B cell (primary cell): ENCODE data around the gene SIGLEC7. TPM values are rescaled to one million over a fixed set of nuclear protein-coding genes. Genes with fewer than 3 reads are reported as not detected.
A peak's percentile ranks its signal among the peaks of the same experiment; 100 is the strongest.

Experiments used
- ATAC-seq: fragments of 200-7000 bp; cut with Tn5 transposase; one replicate; pipeline ENCODE4 v1.10.0; 2021; ENCODE audit warnings: low read depth, mild to moderate bottlenecking, moderate number of reproducible peaks, moderate library complexity
- CTCF ChIA-PET: fragments of 350-600 bp; sonication (Branson Sonifier 250); formaldehyde crosslinking; loops from one replicate; lab custom pipeline; 2021; ENCODE audit warnings: antibody characterized with exemption, inconsistent platforms; lab: Charles Lee
- POLR2A ChIA-PET: fragments of 350-600 bp; sonication (Branson Sonifier 250); formaldehyde crosslinking; loops from one replicate; lab custom pipeline; 2021; ENCODE audit warnings: antibody characterized with exemption; lab: Charles Lee
- DNase-seq: peaks from one replicate; pipeline ENCODE4 v3.0.0; 2013
- H2AFZ ChIP-seq: 2 replicates; pipeline ENCODE4 v1.6.1; 2012; ENCODE audit warnings: mild to moderate bottlenecking, low read depth, low read length; ENCODE audit not compliant: insufficient read depth, poor library complexity, severe bottlenecking
- H3K27ac ChIP-seq, 2 donors: 1 replicate in 1 of 2; 2 replicates in 1 of 2; pipeline ENCODE4 v1.5.1; 2012 to 2013; ENCODE audit warnings: low read length in 2 of 2, mild to moderate bottlenecking in 2 of 2, moderate library complexity in 1 of 2
- H3K27me3 ChIP-seq, 4 experiments: fragments of 200-600 bp in 1 of 4; sonication (generic) in 1 of 4; replicated peaks in 1 of 4; 1 replicate in 2 of 4; 2 replicates in 2 of 4; pipeline versions ENCODE4 v1.6.1 to v1.7.0; 2013 to 2016; ENCODE audit warnings: low read length in 3 of 4, mild to moderate bottlenecking in 2 of 4, mixed read lengths in 1 of 4, moderate library complexity in 1 of 4; ENCODE audit not compliant: insufficient read depth in 4 of 4, control insufficient read depth in 3 of 4; ENCODE audit errors: control extremely low read depth in 1 of 4
- H3K36me3 ChIP-seq, 2 experiments: replicated peaks in 1 of 2; 1 replicate in 1 of 2; 2 replicates in 1 of 2; pipeline versions ENCODE4 v1.6.1 to v1.7.1; 2013; ENCODE audit warnings: low read length in 1 of 2; ENCODE audit not compliant: insufficient read depth in 2 of 2, control insufficient read depth in 1 of 2; ENCODE audit errors: control extremely low read depth in 1 of 2, extremely low read depth in 1 of 2
- H3K4me1 ChIP-seq, 2 donors: fragments of 200-600 bp in 1 of 2; sonication (generic) in 1 of 2; 1 replicate in 1 of 2; 2 replicates in 1 of 2; pipeline versions ENCODE4 v1.5.1 to v1.6.1; 2013 to 2017; ENCODE audit warnings: low read length in 2 of 2; ENCODE audit not compliant: control insufficient read depth in 2 of 2, insufficient read depth in 2 of 2
- H3K4me2 ChIP-seq: replicated peaks from 2 replicates; pipeline ENCODE3; 2012; ENCODE audit warnings: mild to moderate bottlenecking, low read depth, low read length; ENCODE audit not compliant: poor library complexity, severe bottlenecking
- H3K4me3 ChIP-seq, 5 experiments: fragments of 200-600 bp in 1 of 5; sonication (generic) in 1 of 5; 1 replicate in 3 of 5; 2 replicates in 2 of 5; pipeline versions ENCODE4 v1.5.1 to v1.7.0; 2011 to 2016; ENCODE audit warnings: low read length in 4 of 5, mild to moderate bottlenecking in 4 of 5, low read depth in 2 of 5, control low read depth in 1 of 5, moderate library complexity in 1 of 5; ENCODE audit not compliant: insufficient read depth in 1 of 5; ENCODE audit errors: control extremely low read depth in 1 of 5, extremely low read depth in 1 of 5
- H3K79me2 ChIP-seq: fragments of 200-600 bp; sonication (generic); one replicate; pipeline ENCODE4 v1.6.0; 2016; ENCODE audit warnings: low read length; ENCODE audit not compliant: control insufficient read depth, insufficient read depth
- H3K9ac ChIP-seq: fragments of 200-600 bp; sonication (generic); 2 replicates; pipeline ENCODE4 v1.6.1; 2017; ENCODE audit warnings: mild to moderate bottlenecking, low read length, moderate library complexity
- H3K9me3 ChIP-seq, 3 donors: one replicate each; pipeline versions ENCODE4 v1.6.1 to v1.7.1; 2013; ENCODE audit warnings: low read length in 2 of 3; ENCODE audit not compliant: control insufficient read depth in 2 of 3, insufficient read depth in 1 of 3; ENCODE audit errors: control extremely low read depth in 1 of 3
- H4K20me1 ChIP-seq: 2 replicates; pipeline ENCODE4 v1.6.0; 2012; ENCODE audit warnings: mild to moderate bottlenecking, low read length; ENCODE audit not compliant: insufficient read depth, control insufficient read depth, poor library complexity, severe bottlenecking
- H3K27ac Mint-ChIP-seq: one replicate; pipeline ENCODE4 v1.8.0; 2021; ENCODE audit warnings: mixed read lengths
- H3K27me3 Mint-ChIP-seq: one replicate; pipeline ENCODE4 v1.8.0; 2021; ENCODE audit warnings: mixed read lengths
- H3K4me1 Mint-ChIP-seq: one replicate; pipeline ENCODE4 v1.8.0; 2021; ENCODE audit warnings: mixed read lengths
- H3K4me3 Mint-ChIP-seq: one replicate; pipeline ENCODE4 v1.8.0; 2021; ENCODE audit warnings: mixed read lengths
- H3K9me3 Mint-ChIP-seq: one replicate; pipeline ENCODE4 v1.8.0; 2022; ENCODE audit warnings: mixed read lengths; ENCODE audit not compliant: insufficient read depth
- EZH2 ChIP-seq: IDR thresholded peaks from 2 replicates; pipeline ENCODE4 v1.6.1; 2012; ENCODE audit warnings: borderline replicate concordance, low read depth, mild to moderate bottlenecking, moderate library complexity, low read length; ENCODE audit not compliant: insufficient read depth, poor library complexity, severe bottlenecking
- WGBS: methylation state at CpG from one replicate; pipeline ENCODE4 v1.1.5; 2013; ENCODE audit warnings: missing lambda C conversion rate; ENCODE audit not compliant: insufficient coverage; 5-methylcytosine and 5-hydroxymethylcytosine counted together
- intact Hi-C: fragments of 100-400 bp; cut with micrococcal nuclease; formaldehyde crosslinking; loops from one replicate; pipeline ENCODE4 v1.10.0; 2022
- polyA plus RNA-seq: library from polyadenylated mRNA; depleted of rRNA; stranded (reverse); fragments of >200 nt; gene quantifications from 2 replicates; pipeline ENCODE4 v1.2.3, GENCODE V29; 2012
- total RNA-seq, 2 donors: library from RNA; stranded (reverse); fragments of 120-200 nt in 1 of 2; gene quantifications; 1 replicate in 1 of 2; 2 replicates in 1 of 2; pipeline versions ENCODE4 v1.2.3 to v1.2.4, GENCODE V29; 2013 to 2022
- TF ChIP-seq, protein P1 (sequence below): fragments of 200-600 bp; IDR thresholded peaks from one replicate; pipeline ENCODE4 v1.8.0; 2022; ENCODE audit warnings: antibody characterized with exemption, mild to moderate bottlenecking

Gene SIGLEC7
- total and polyA plus RNA-seq, 2 donors (not counting 1 experiment from before 2014, with no cell fraction given) = 0.52 TPM; not detected in 1

DNA sequence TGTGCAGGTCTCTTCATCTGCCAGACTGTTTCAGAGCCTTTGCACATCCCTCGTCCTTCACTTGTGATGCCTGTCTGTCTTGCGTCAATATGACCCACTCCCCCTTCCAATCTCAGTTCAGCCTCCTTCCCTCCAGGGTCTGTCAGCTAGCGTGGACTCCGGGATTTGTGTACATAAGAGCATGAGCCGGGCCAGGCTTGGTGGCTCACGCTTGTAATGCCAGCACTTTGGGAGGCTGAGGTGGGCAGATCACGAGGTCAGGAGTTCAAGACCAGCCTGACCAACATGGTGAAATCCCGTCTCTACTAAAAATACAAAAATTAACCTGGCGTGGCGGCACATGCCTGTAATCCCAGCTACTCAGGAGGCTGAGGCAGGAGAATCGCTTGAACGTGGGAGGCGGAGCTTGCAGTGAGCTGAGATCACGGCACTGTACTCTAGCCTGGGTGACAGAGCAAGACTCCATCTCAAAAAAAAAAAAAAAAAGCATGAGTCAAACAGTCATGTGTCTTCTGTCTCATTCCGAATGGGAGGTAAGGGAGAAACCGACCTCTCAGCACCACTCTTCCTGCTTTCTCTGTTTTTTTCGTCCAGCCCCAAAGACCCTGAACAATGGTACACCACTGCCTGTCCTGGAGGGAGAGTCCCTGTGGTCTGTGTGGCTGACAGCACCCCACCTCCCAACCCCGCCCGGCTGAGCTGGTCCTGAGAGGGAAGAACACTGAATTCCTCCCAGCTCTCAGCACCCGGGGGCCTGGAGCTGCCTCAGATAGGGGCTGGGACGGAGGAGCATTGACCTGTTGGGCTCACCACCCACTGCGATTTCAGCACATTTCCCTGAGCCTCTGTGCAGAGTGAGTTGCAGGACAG is 19.8 kb upstream of the SIGLEC7 start:
- H3K4me1 ChIP-seq = peaks cover 8 to 14% of the 10 kb centered on the region in 2 donors
- TF ChIP-seq EZH2 = no peak
- TF ChIP-seq, protein P1, sequence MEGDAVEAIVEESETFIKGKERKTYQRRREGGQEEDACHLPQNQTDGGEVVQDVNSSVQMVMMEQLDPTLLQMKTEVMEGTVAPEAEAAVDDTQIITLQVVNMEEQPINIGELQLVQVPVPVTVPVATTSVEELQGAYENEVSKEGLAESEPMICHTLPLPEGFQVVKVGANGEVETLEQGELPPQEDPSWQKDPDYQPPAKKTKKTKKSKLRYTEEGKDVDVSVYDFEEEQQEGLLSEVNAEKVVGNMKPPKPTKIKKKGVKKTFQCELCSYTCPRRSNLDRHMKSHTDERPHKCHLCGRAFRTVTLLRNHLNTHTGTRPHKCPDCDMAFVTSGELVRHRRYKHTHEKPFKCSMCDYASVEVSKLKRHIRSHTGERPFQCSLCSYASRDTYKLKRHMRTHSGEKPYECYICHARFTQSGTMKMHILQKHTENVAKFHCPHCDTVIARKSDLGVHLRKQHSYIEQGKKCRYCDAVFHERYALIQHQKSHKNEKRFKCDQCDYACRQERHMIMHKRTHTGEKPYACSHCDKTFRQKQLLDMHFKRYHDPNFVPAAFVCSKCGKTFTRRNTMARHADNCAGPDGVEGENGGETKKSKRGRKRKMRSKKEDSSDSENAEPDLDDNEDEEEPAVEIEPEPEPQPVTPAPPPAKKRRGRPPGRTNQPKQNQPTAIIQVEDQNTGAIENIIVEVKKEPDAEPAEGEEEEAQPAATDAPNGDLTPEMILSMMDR = no peak
- POLR2A ChIA-PET = interaction anchor here (0.5 kb wide), 1 partner anchor 756 kb away, joined by 3 read pairs; no protein-coding TSS in a partner anchor
- H3K4me3 ChIP-seq = no peak overlapping the region
- Mint-ChIP-seq H3K4me3 (no peak overlapping the region), H3K9me3 (no peaks in the 10 kb centered on the region), H3K27me3 (peaks cover 25% of the 10 kb centered on the region), H3K4me1 (peaks cover 10% of the 10 kb centered on the region), H3K27ac (no peak overlapping the region)
- H3K9ac ChIP-seq = no peak overlapping the region
- no peak for ATAC-seq
- intact Hi-C loops = no loop called here
- no peaks in the 10 kb centered on the region for H3K79me2 ChIP-seq
- H3K27ac ChIP-seq = no peak overlapping the region
- peaks cover 0 to 10% (median 0%) of the 10 kb centered on the region in 4 experiments for H3K27me3 ChIP-seq
- no peak overlapping the region for H2AFZ ChIP-seq
- no peaks in the 10 kb centered on the region for H3K9me3 ChIP-seq
- H3K36me3 ChIP-seq = no peaks in the 10 kb centered on the region
- WGBS = 91% methylated on average over 15 of the region's 22 CpGs
- DNase-seq = no peak
- CTCF ChIA-PET = interaction anchor here (1.6 kb wide), 1 partner anchor 40 kb away, joined by 3 read pairs; no protein-coding TSS in a partner anchor
- no peaks in the 10 kb centered on the region for H4K20me1 ChIP-seq
- no peak overlapping the region for H3K4me2 ChIP-seq

DNA sequence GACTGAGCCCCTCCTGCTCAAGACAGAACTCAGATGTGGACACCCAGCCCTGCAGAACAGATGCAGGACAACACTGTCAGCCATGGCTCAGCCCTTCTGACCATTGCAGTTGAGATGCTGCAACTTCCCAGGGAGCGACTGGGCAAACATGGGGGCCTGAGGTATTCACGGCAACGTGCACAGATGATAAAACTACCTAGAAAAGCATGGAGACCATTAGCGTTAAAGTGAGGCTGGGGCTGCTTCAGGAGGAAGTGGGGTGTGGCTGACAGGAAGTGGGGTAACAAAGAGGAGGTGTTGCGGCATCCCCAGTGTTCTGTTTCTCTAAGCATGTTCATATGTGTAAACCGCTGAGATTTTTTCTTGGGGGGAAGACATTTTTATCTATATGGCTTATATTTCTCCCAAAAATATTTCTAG is 18.7 kb upstream of the SIGLEC7 start:
- H3K4me3 ChIP-seq = no peak overlapping the region
- H3K4me2 ChIP-seq = peak overlapping the region; percentile 26
- POLR2A ChIA-PET = no interaction called here
- DNase-seq (no peak), ATAC-seq (no peak)
- Mint-ChIP-seq H3K4me3 (no peak overlapping the region), H3K4me1 (peaks cover 10% of the 10 kb centered on the region), H3K9me3 (no peaks in the 10 kb centered on the region), H3K27ac (no peak overlapping the region), H3K27me3 (peaks cover 26% of the 10 kb centered on the region)
- no peaks in the 10 kb centered on the region for H3K9me3 ChIP-seq
- no peaks in the 10 kb centered on the region for H3K36me3 ChIP-seq
- no peak overlapping the region for H3K27ac ChIP-seq
- intact Hi-C loops = no loop called here
- CTCF ChIA-PET = interaction anchor here (1.6 kb wide), 1 partner anchor 39 kb away, joined by 3 read pairs; no protein-coding TSS in a partner anchor
- WGBS = 43% methylated on average over 4 of the region's 6 CpGs
- no peaks in the 10 kb centered on the region for H3K79me2 ChIP-seq
- peaks cover 8 to 14% of the 10 kb centered on the region in 2 donors for H3K4me1 ChIP-seq
- no peak overlapping the region for H3K9ac ChIP-seq
- no peaks in the 10 kb centered on the region for H4K20me1 ChIP-seq
- H2AFZ ChIP-seq = peak overlapping the region; percentile 69
- no peak for TF ChIP-seq EZH2
- TF ChIP-seq, protein P1 = no peak
- peaks cover 0 to 10% (median 0%) of the 10 kb centered on the region in 4 experiments for H3K27me3 ChIP-seq
